ENCODE measurements around the gene STARD5. TPM values are rescaled to one million over a fixed set of nuclear protein-coding genes. Genes with fewer than 3 reads are reported as not detected.

STARD5 gene
- total and polyA plus RNA-seq, 2 of the 4 experiments (the other 2 are of a cell fraction): 5.0 to 22.8 TPM

- no peak overlapping the region for H2BK15ac ChIP-seq (ENCODE audit: low read depth, low read length)
- no TSS peak for BruUV-seq (replicated peaks)
- DNase-seq (no peak), ATAC-seq (ENCODE audit: low read depth) (no peak)
- no peak overlapping the region for H2AFZ ChIP-seq (replicated peaks; ENCODE audit: low read length, poor library complexity)
- no peak overlapping the region for H3K27ac ChIP-seq (ENCODE audit: insufficient read depth, low read length)
- ChIA-PET CTCF (no interaction called here), POLR2A (ENCODE audit: unreplicated experiment) (no interaction called here)
- TF ChIP-seq SMC3 (IDR thresholded peaks at IDR 0.05; ENCODE audit: low read depth, low read length) (no peak), MXI1 (IDR thresholded peaks at IDR 0.05; ENCODE audit: borderline replicate concordance, low read depth, low read length) (no peak), NFE2L2 (IDR thresholded peaks at IDR 0.05; ENCODE audit: low read depth, low read length) (no peak), POLR2A (IDR thresholded peaks at IDR 0.05; ENCODE audit: low read depth, low read length) (no peak), CTCF (conservative IDR thresholded peaks at IDR 0.05; ENCODE audit: low read depth, low read length) (no peak), RCOR1 (IDR thresholded peaks at IDR 0.05; ENCODE audit: insufficient replicate concordance, low read length) (no peak), RFX5 (IDR thresholded peaks at IDR 0.05; ENCODE audit: low read depth, low read length) (no peak), MAZ (IDR thresholded peaks at IDR 0.05; ENCODE audit: borderline replicate concordance, low read depth, low read length) (no peak), FOS (IDR thresholded peaks at IDR 0.05; ENCODE audit: low read depth, low read length) (no peak), CEBPB (IDR thresholded peaks at IDR 0.05; ENCODE audit: low read depth, low read length) (no peak), MAFK (IDR thresholded peaks at IDR 0.05; ENCODE audit: low read depth, low read length) (no peak), BHLHE40 (IDR thresholded peaks at IDR 0.05; ENCODE audit: low read depth, low read length) (no peak)
- TF ChIP-seq, protein P1, sequence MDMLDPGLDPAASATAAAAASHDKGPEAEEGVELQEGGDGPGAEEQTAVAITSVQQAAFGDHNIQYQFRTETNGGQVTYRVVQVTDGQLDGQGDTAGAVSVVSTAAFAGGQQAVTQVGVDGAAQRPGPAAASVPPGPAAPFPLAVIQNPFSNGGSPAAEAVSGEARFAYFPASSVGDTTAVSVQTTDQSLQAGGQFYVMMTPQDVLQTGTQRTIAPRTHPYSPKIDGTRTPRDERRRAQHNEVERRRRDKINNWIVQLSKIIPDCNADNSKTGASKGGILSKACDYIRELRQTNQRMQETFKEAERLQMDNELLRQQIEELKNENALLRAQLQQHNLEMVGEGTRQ (IDR thresholded peaks at IDR 0.05; ENCODE audit: low read depth, low read length): no peak
- TF ChIP-seq, protein P2, sequence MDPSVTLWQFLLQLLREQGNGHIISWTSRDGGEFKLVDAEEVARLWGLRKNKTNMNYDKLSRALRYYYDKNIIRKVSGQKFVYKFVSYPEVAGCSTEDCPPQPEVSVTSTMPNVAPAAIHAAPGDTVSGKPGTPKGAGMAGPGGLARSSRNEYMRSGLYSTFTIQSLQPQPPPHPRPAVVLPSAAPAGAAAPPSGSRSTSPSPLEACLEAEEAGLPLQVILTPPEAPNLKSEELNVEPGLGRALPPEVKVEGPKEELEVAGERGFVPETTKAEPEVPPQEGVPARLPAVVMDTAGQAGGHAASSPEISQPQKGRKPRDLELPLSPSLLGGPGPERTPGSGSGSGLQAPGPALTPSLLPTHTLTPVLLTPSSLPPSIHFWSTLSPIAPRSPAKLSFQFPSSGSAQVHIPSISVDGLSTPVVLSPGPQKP (IDR thresholded peaks at IDR 0.05; ENCODE audit: borderline replicate concordance, low read depth, low read length): no peak
- H3K4me2 ChIP-seq (ENCODE audit: low read depth, low read length): no peak overlapping the region
- H2BK20ac ChIP-seq (ENCODE audit: low read depth, low read length): no peak overlapping the region
- H3K4me3 ChIP-seq (ENCODE audit: insufficient read depth, low read depth, low read length): no peak overlapping the region
- no peak overlapping the region for H3K4ac ChIP-seq (ENCODE audit: low read depth, low read length)
- no peak overlapping the region for H2AK9ac ChIP-seq (replicated peaks; ENCODE audit: low read depth, low read length, poor library complexity)
- no peak overlapping the region for H3K14ac ChIP-seq (replicated peaks; ENCODE audit: low read depth, low read length)
- dilution Hi-C loops (cut with HindIII; ENCODE audit: low sequenced_read_pairs, unreplicated experiment): no loop called here
- H4K8ac ChIP-seq (ENCODE audit: low read depth in 2 of 2, low read length in 2 of 2): no peak overlapping the region
- H2BK5ac ChIP-seq (ENCODE audit: low read depth, low read length, poor library complexity, severe bottlenecking): no peak overlapping the region
- in situ Hi-C loops (cut with MboI; ENCODE audit: low sequenced_read_pairs): no loop called here
- no peaks in the 10 kb centered on the region for H3K79me1 ChIP-seq (ENCODE audit: low read depth in 1 of 2, low read length in 2 of 2)
- no peak overlapping the region for H2AK5ac ChIP-seq (ENCODE audit: low read depth, low read length)
- H4K5ac ChIP-seq (ENCODE audit: low read depth, low read length): no peak overlapping the region
- H3K4me1 ChIP-seq (ENCODE audit: control insufficient read depth, insufficient read depth, low read length): no peaks in the 10 kb centered on the region
- H2BK120ac ChIP-seq (ENCODE audit: low read depth, low read length): no peak overlapping the region
- H3K23ac ChIP-seq (ENCODE audit: low read depth, low read length): no peak overlapping the region
- no peaks in the 10 kb centered on the region for H3K36me3 ChIP-seq (ENCODE audit: control insufficient read depth, insufficient read depth, low read length)
- H3K9me3 ChIP-seq (ENCODE audit: control insufficient read depth, insufficient read depth, low read length): no peaks in the 10 kb centered on the region; the same call in 1 of the 2 replicates
- no CpG with 5 or more reads among the region's 3 CpGs for WGBS, 2 experiments (ENCODE audit: extremely low coverage in 2 of 2, insufficient read length in 1 of 2)
- no peaks in the 10 kb centered on the region for H3K27me3 ChIP-seq (ENCODE audit: control insufficient read depth, insufficient read depth, low read length)
- no peak overlapping the region for H4K91ac ChIP-seq (ENCODE audit: insufficient read depth, low read depth, low read length)
- intact Hi-C loops (cut with micrococcal nuclease): loop anchor here (5.0 kb wide), 1 partner anchor 209 kb away; no protein-coding TSS in a partner anchor
- H4K20me1 ChIP-seq (ENCODE audit: insufficient read depth, low read length): no peaks in the 10 kb centered on the region
- H3K56ac ChIP-seq (ENCODE audit: extremely low read depth, insufficient read depth, low read length): no peak overlapping the region
- 0 out of 2 replicates have a peak, but pooled peaks cover 2% of the 10 kb centered on the region for H3K9me1 ChIP-seq (ENCODE audit: insufficient read depth, low read length)
- H3K9ac ChIP-seq (ENCODE audit: low read depth, low read length): no peak overlapping the region
- H3K18ac ChIP-seq (ENCODE audit: low read depth, low read length): no peak overlapping the region
These were observed 39.3 kb upstream of the STARD5 start for GRCh38 chr15:81363276-81363675.

Measured in IMR-90 (cell line).